NK-92 (cell line): ENCODE measurements around the gene DKK3.

ENCODE experiments used
- DNase-seq: peaks from one replicate; lab custom pipeline; 2025; ENCODE audit not compliant: unreplicated experiment; lab: John Stamatoyannopoulos, UW

Gene DKK3

GRCh38 chr11:12005476-12005875 lies 3.0 kb downstream of the DKK3 start:
- DNase-seq, result no peak

- no peak for DNase-seq
Observed at GRCh38 chr11:12005061-12005460, 3.4 kb downstream of the DKK3 start.

GRCh38 chr11:12003815-12004214 lies 4.6 kb downstream of the DKK3 start:
- no peak for DNase-seq

GRCh38 chr11:12003336-12003735 lies 5.1 kb downstream of the DKK3 start:
- DNase-seq, result no peak

GRCh38 chr11:12001186-12001585 lies 7.2 kb downstream of the DKK3 start:
- no peak for DNase-seq

- DNase-seq, result no peak
Observed at GRCh38 chr11:11998091-11998781, 10.2 kb downstream of the DKK3 start.

- DNase-seq, result no peak
Observed at GRCh38 chr11:11997049-11997322, 11.4 kb downstream of the DKK3 start.

GRCh38 chr11:11996321-11997048 lies 11.9 kb downstream of the DKK3 start:
- DNase-seq, result no peak

GRCh38 chr11:11995601-11996000 lies 12.8 kb downstream of the DKK3 start:
- no peak for DNase-seq

GRCh38 chr11:11993839-11994238 lies 14.6 kb downstream of the DKK3 start:
- no peak for DNase-seq

- no peak for DNase-seq
Observed at GRCh38 chr11:11992257-11993212, 15.9 kb downstream of the DKK3 start.

- no peak for DNase-seq
Observed at GRCh38 chr11:11989774-11990744, 18.4 kb downstream of the DKK3 start.

GRCh38 chr11:11988681-11989261 lies 19.7 kb downstream of the DKK3 start:
- no peak for DNase-seq

GRCh38 chr11:11988099-11988651 lies 20.3 kb downstream of the DKK3 start:
- no peak for DNase-seq

GRCh38 chr11:11987503-11988022 lies 20.9 kb downstream of the DKK3 start:
- DNase-seq, result no peak

- no peak for DNase-seq
Observed at GRCh38 chr11:11985954-11986949, 22.2 kb downstream of the DKK3 start.

- no peak for DNase-seq
Observed at GRCh38 chr11:11985016-11985715, 23.3 kb downstream of the DKK3 start.

GRCh38 chr11:11984563-11984962 lies 23.9 kb downstream of the DKK3 start:
- no peak for DNase-seq
